ENCODE measurements around the gene TMEM51. TPM values are rescaled to one million over a fixed set of nuclear protein-coding genes. Genes with fewer than 3 reads are reported as not detected.

The TMEM51 gene
- total RNA-seq, 1 donor from 2014 or later, result 2.4 TPM

- ATAC-seq (no peak), DNase-seq (ENCODE audit: low spot score) (no peak)
Observed at GRCh38 chr1:15262003-15262377, 108.4 kb downstream of the TMEM51 start.

DNA sequence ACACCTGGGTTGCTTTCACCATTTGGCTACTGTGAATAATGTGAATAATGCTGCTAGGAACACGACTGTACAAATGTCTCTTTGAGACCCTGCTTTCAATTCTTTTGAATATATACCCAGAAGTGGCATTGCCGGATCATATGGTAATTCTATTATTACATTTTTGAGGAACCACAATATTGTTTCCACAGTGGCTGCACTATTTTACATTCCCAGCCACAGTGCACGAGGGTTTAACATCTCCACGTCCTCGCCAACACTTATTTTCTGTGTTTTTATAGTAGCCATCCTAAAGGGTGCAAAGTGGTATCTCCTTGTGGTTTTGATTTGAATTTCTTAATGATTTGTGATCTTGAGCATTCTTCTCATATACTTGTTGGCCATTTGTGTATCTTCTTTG is 109.2 kb downstream of the TMEM51 start:
- no peak for DNase-seq (ENCODE audit: low spot score)
- no peak for ATAC-seq

DNA sequence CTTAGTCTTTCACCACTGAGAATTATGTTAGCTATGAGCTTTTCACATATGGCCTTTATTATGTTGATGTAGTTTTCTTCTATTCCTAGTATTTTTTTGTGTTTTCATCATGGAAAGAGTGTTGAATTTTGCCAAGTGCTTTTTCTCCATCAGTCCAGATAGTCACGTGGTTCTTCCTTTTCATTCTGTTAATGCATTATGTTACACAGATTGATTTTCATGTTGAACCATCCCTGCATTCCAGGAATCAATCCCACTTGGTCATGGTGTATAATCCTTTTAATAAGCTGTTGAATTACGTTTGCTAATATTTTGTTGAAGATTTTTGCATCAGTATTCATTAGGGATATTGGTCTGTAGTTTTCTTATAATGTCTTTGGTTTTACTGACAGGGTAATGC is 111.2 kb downstream of the TMEM51 start:
- DNase-seq (ENCODE audit: low spot score) (no peak), ATAC-seq (no peak)

Other genes with a start within 250 kb of the TMEM51 start
- gene FHAD1, start 93.5 kb downstream of the TMEM51 start, total RNA-seq, result not detected